Neural progenitor cell (in vitro differentiated cells): Measurements from ENCODE around the gene DLX5. TPM values are rescaled to one million over a fixed set of nuclear protein-coding genes. Genes with fewer than 3 reads are reported as not detected.

Experiments used
- DNase-seq: peaks from one replicate; pipeline ENCODE4 v3.0.0-alpha.2; 2016; ENCODE audit warnings: low spot score
- H2AFZ ChIP-seq: fragments of 200-600 bp; sonication (generic); replicated peaks from 2 replicates; pipeline ENCODE4 v1.6.1; 2016; ENCODE audit warnings: antibody characterized with exemption
- H3F3A ChIP-seq: fragments of 200-600 bp; sonication (generic); 2 replicates; pipeline ENCODE4 v1.6.1; 2016; ENCODE audit warnings: antibody characterized with exemption, low read depth
- H3K27ac ChIP-seq: fragments of 200-600 bp; sonication (generic); 2 replicates; pipeline ENCODE4 v1.5.1; 2016; ENCODE audit warnings: mild to moderate bottlenecking
- H3K27me3 ChIP-seq: fragments of 200-600 bp; sonication (generic); 2 replicates; pipeline ENCODE4 v1.6.1; 2016; ENCODE audit warnings: mild to moderate bottlenecking, moderate library complexity
- H3K36me3 ChIP-seq: fragments of 200-600 bp; sonication (generic); 2 replicates; pipeline ENCODE4 v1.5.1; 2016
- H3K4me1 ChIP-seq: fragments of 200-600 bp; sonication (generic); 2 replicates; pipeline ENCODE4 v1.6.1; 2016; ENCODE audit warnings: mixed run types
- H3K4me2 ChIP-seq: fragments of 200-600 bp; sonication (generic); 2 replicates; pipeline ENCODE4 v1.6.1; 2016
- H3K4me3 ChIP-seq: fragments of 200-600 bp; sonication (generic); 2 replicates; pipeline ENCODE4 v1.5.1; 2016
- H3K79me2 ChIP-seq: fragments of 200-600 bp; sonication (generic); 2 replicates; pipeline ENCODE4 v1.6.1; 2016; ENCODE audit warnings: low read depth
- H3K9ac ChIP-seq: fragments of 200-600 bp; sonication (generic); 2 replicates; pipeline ENCODE4 v1.6.1; 2016
- H3K9me3 ChIP-seq: fragments of 200-600 bp; sonication (generic); 2 replicates; pipeline ENCODE4 v1.5.1; 2016; ENCODE audit warnings: low read depth
- H4K20me1 ChIP-seq: fragments of 200-600 bp; sonication (generic); 2 replicates; pipeline ENCODE4 v1.6.1; 2016; ENCODE audit warnings: low read depth
- H3K27ac Mint-ChIP-seq: 3 replicates; pipeline ENCODE4 v1.8.0; 2021; ENCODE audit warnings: mixed read lengths
- H3K27me3 Mint-ChIP-seq: 2 replicates; pipeline ENCODE4 v1.8.0; 2022; ENCODE audit warnings: low read depth, mild to moderate bottlenecking, inconsistent platforms, moderate library complexity, mixed read lengths; ENCODE audit not compliant: insufficient read depth
- H3K36me3 Mint-ChIP-seq: 3 replicates; pipeline ENCODE4 v1.8.0; 2021; ENCODE audit warnings: mixed read lengths
- H3K4me1 Mint-ChIP-seq: 3 replicates; pipeline ENCODE4 v1.8.0; 2021; ENCODE audit warnings: mixed read lengths
- H3K4me3 Mint-ChIP-seq: 3 replicates; pipeline ENCODE4 v1.8.0; 2021; ENCODE audit warnings: mild to moderate bottlenecking, moderate library complexity, mixed read lengths
- H3K9me3 Mint-ChIP-seq: 3 replicates; pipeline ENCODE4 v1.8.0; 2020; ENCODE audit warnings: mixed read lengths
- CTCF ChIP-seq: fragments of 200-600 bp; sonication (generic); IDR thresholded peaks from 2 replicates; pipeline ENCODE4 v1.5.1; 2017; ENCODE audit warnings: antibody characterized with exemption, mild to moderate bottlenecking
- EZH2 ChIP-seq: fragments of 200-600 bp; sonication (generic); IDR thresholded peaks from 2 replicates; pipeline ENCODE4 v1.6.1; 2017; ENCODE audit warnings: antibody characterized with exemption, mild to moderate bottlenecking, moderate library complexity
- EZH2phosphoT487 ChIP-seq: fragments of 200-600 bp; sonication (generic); IDR thresholded peaks from 2 replicates; pipeline ENCODE4 v1.6.1; 2017; ENCODE audit warnings: antibody characterized with exemption
- total RNA-seq: library from RNA; depleted of rRNA; stranded (reverse); fragments of >200 nt; gene quantifications from 2 replicates; pipeline ENCODE4 v1.2.3, GENCODE V29; 2015; ENCODE audit warnings: low replicate concordance

Gene DLX5
- total RNA-seq, 1 donor from 2014 or later = not detected

GRCh38 chr7:96996111-96996957, 28.3 kb downstream of the DLX5 start:
- Mint-ChIP-seq H3K4me3 (peak overlapping the region; percentile 64), H3K27me3 (peaks cover 95% of the 10 kb centered on the region), H3K27ac (no peak overlapping the region), H3K4me1 (peaks cover 5% of the 10 kb centered on the region), H3K9me3 (peaks cover 6% of the 10 kb centered on the region), H3K36me3 (no peaks in the 10 kb centered on the region)
- peaks cover 34% of the 10 kb centered on the region for H3F3A ChIP-seq
- TF ChIP-seq EZH2phosphoT487 = no peak
- TF ChIP-seq CTCF = no peak
- no peak for TF ChIP-seq EZH2
- H3K27me3 ChIP-seq = peaks cover 100% of the 10 kb centered on the region
- H3K27ac ChIP-seq = no peak overlapping the region
- H4K20me1 ChIP-seq = peaks cover 98% of the 10 kb centered on the region
- H3K36me3 ChIP-seq = no peaks in the 10 kb centered on the region
- H2AFZ ChIP-seq = no peak overlapping the region
- peak overlapping the region; percentile 55 for H3K4me2 ChIP-seq
- H3K9me3 ChIP-seq = no peaks in the 10 kb centered on the region
- H3K9ac ChIP-seq = no peak overlapping the region
- H3K4me1 ChIP-seq = peaks cover 24% of the 10 kb centered on the region
- DNase-seq = peak; percentile 84
- H3K4me3 ChIP-seq = no peak overlapping the region
- no peaks in the 10 kb centered on the region for H3K79me2 ChIP-seq

GRCh38 chr7:96995406-96996110, 29.1 kb downstream of the DLX5 start:
- Histone ChIP-seq H3K79me2 (no peaks in the 10 kb centered on the region), H2AFZ (no peak overlapping the region), H3K9ac (no peak overlapping the region), H3K4me3 (no peak overlapping the region), H3K36me3 (no peaks in the 10 kb centered on the region), H3K4me2 (no peak overlapping the region), H3K27me3 (peaks cover 100% of the 10 kb centered on the region), H3F3A (peaks cover 27% of the 10 kb centered on the region), H3K9me3 (no peaks in the 10 kb centered on the region), H3K4me1 (peaks cover 24% of the 10 kb centered on the region), H3K27ac (no peak overlapping the region), H4K20me1 (peaks cover 98% of the 10 kb centered on the region)
- peaks cover 5% of the 10 kb centered on the region for H3K4me1 Mint-ChIP-seq
- peaks cover 91% of the 10 kb centered on the region for H3K27me3 Mint-ChIP-seq
- no peaks in the 10 kb centered on the region for H3K36me3 Mint-ChIP-seq
- DNase-seq = peak; percentile 11
- no peak overlapping the region for H3K4me3 Mint-ChIP-seq
- H3K9me3 Mint-ChIP-seq = peaks cover 6% of the 10 kb centered on the region
- TF ChIP-seq CTCF (no peak), EZH2 (no peak), EZH2phosphoT487 (no peak)
- H3K27ac Mint-ChIP-seq = no peak overlapping the region

- no peak for TF ChIP-seq CTCF
- Histone ChIP-seq H3K4me1 (peaks cover 28% of the 10 kb centered on the region), H3K9me3 (no peaks in the 10 kb centered on the region), H3K36me3 (no peaks in the 10 kb centered on the region), H3K4me3 (no peak overlapping the region), H3K27me3 (peaks cover 100% of the 10 kb centered on the region), H3K79me2 (no peaks in the 10 kb centered on the region), H3K27ac (no peak overlapping the region), H3K4me2 (no peak overlapping the region), H3F3A (peaks cover 22% of the 10 kb centered on the region), H4K20me1 (peaks cover 95% of the 10 kb centered on the region), H2AFZ (no peak overlapping the region), H3K9ac (no peak overlapping the region)
- Mint-ChIP-seq H3K27me3 (peaks cover 92% of the 10 kb centered on the region), H3K4me1 (peaks cover 5% of the 10 kb centered on the region), H3K36me3 (no peaks in the 10 kb centered on the region), H3K27ac (no peak overlapping the region), H3K9me3 (peaks cover 6% of the 10 kb centered on the region), H3K4me3 (no peak overlapping the region)
- no peak for DNase-seq
Measured at GRCh38 chr7:96993980-96994379, 30.7 kb downstream of the DLX5 start.
